GM10847 (cell line): ENCODE results near the gene MYPOP.

ENCODE experiments used
- POLR2A ChIP-seq: IDR thresholded peaks from 2 replicates; pipeline ENCODE4 v1.6.1; 2011; ENCODE audit not compliant: insufficient read length; ENCODE audit errors: extremely low read depth

Gene MYPOP

GRCh38 chr19:45863335-45863839 lies 39.0 kb downstream of the MYPOP start:
- no peak for TF ChIP-seq POLR2A

- peak; percentile 75 for TF ChIP-seq POLR2A
Measured at GRCh38 chr19:45862564-45863334, 39.7 kb downstream of the MYPOP start, which contains the start of gene SYMPK. TSS of gene SYMPK (minus strand) at chr19:45863147. CDS start at chr19:45854495, 8,652 bp downstream.

DNA sequence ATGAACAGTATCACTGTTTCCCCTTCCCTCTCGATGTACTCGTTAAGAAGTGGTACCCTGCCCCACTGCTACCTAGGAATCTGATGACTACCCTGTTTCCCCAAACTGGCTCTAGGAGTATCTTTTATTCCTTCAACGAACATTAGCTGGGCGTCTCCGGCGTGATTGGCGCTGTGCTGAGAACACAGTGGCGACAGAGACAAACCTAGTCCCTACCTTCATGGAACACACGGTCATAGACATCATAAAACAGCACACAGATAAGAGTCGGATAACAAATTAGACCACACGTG lies 40.2 kb downstream of the MYPOP start:
- TF ChIP-seq POLR2A = no peak

GRCh38 chr19:45860359-45861259 lies 41.8 kb downstream of the MYPOP start:
- no peak for TF ChIP-seq POLR2A

DNA sequence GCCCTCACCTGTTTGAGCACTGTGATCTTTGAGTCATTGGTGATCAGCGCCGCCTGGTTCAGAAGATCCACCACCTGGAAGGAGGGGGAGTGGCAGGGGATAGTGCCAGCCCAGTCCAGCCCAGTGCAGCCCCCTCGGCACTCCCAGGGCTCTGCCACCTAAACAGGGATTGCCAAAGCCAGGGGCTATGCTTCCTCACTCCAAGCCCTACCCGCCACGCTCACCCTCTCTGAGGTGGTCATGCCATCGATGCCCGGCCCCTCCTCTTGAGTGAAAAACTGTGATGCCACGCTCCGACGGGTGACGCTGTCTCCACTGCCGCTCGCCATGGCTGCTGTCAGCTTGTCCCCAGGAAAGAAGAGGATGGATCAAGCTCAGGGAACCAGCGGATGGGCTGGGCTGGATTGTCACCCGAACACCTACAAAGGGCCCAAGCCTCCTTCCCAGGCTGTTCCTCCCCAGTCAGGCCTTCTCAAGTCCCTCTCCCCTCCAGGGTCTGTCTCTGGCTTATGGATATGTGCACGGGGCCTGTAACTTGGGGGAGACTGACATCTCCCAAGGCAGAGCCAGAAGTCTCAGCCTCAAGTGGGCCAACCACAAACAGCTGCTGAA lies 48.1 kb downstream of the MYPOP start:
- TF ChIP-seq POLR2A = no peak

GRCh38 chr19:45852983-45853382 lies 49.4 kb downstream of the MYPOP start:
- no peak for TF ChIP-seq POLR2A

- TF ChIP-seq POLR2A = no peak
Measured at GRCh38 chr19:45852145-45852750, 50.2 kb downstream of the MYPOP start.

DNA sequence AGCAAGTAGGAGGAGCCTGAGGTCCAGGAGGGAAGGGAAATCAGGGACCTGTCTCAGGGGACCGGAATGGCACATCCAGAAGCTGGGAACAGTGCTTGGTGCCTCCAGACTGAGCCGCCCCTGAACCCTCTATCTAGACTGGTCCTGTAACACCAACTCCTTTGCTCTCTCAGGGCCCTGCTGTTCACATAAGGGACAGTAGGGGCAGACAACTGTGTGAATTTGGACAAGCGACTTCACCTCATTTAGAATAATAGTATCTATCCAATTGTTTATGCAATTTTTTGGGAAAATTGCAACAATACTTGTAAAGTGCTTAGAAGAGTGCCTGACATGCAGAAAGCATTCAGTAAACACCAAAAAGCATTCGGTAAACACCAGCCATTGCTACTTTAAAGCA lies 53.5 kb downstream of the MYPOP start:
- no peak for TF ChIP-seq POLR2A

DNA sequence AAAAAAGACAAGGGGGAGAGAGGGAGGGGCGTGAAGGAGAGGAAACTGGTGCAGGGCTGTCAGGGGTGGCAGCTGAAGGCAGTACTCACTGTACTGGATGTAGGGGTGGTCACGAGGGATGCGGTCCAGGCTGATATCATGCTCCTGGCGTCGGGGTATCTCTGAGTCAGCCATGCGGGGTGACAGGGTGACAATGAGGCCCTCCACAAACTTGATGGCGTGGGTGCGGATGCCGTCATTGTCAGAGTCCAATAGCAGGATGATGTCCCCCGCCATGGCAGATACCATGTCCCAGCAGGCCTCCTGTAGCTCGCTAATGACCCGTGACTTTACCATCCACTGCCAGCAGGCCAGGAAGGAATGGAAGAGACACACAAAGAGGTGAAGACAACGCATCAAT lies 54.8 kb downstream of the MYPOP start:
- TF ChIP-seq POLR2A = no peak

- TF ChIP-seq POLR2A = no peak
Measured at GRCh38 chr19:45842198-45842597, 60.2 kb downstream of the MYPOP start.
